Neural progenitor cell (in vitro differentiated cells): ENCODE results near the gene RAB35.

Experiments
- CTCF ChIP-seq: fragments of 200-600 bp; sonication (generic); IDR thresholded peaks from 2 replicates; pipeline ENCODE4 v1.5.1; 2017; ENCODE audit warnings: antibody characterized with exemption, mild to moderate bottlenecking
- EZH2 ChIP-seq: fragments of 200-600 bp; sonication (generic); IDR thresholded peaks from 2 replicates; pipeline ENCODE4 v1.6.1; 2017; ENCODE audit warnings: antibody characterized with exemption, mild to moderate bottlenecking, moderate library complexity
- EZH2phosphoT487 ChIP-seq: fragments of 200-600 bp; sonication (generic); IDR thresholded peaks from 2 replicates; pipeline ENCODE4 v1.6.1; 2017; ENCODE audit warnings: antibody characterized with exemption

GRCh38 chr12:120148011-120148410, 31.5 kb upstream of the RAB35 start:
- no peak for TF ChIP-seq CTCF
- TF ChIP-seq EZH2, result no peak
- no peak for TF ChIP-seq EZH2phosphoT487
